CD4-positive, alpha-beta T cell treated with Interleukin-4 for 1 hour (primary cell): ENCODE results near the gene GPR83.
"Not testable (repeated sequence)": the region's sequence is repeated elsewhere in the genome, so short reads cannot be mapped to it uniquely, and the experiment has no call there.

Experiments
- DNase-seq, 2 donors: peaks; one replicate each; pipeline ENCODE4 v3.0.0-alpha.2; 2020 to 2022

The GPR83 gene

GRCh38 chr11:94400839-94401772 is at the start of gene GPR83:
TSS of gene GPR83 (minus strand) at chr11:94401419. CDS start at chr11:94401247, 172 bp downstream.
- DNase-seq = no peak

GRCh38 chr11:94450048-94450447 is 48.8 kb upstream of the GPR83 start:
- no peak for DNase-seq

- no peak for DNase-seq
Observed at GRCh38 chr11:94449437-94449836, 48.2 kb upstream of the GPR83 start.

GRCh38 chr11:94449029-94449428 is 47.8 kb upstream of the GPR83 start:
- no peak for DNase-seq

- no peak for DNase-seq
Observed at GRCh38 chr11:94447149-94447548, 45.9 kb upstream of the GPR83 start.

GRCh38 chr11:94445641-94446040 is 44.4 kb upstream of the GPR83 start:
- no peak for DNase-seq

GRCh38 chr11:94433049-94433448 is 31.8 kb upstream of the GPR83 start:
- DNase-seq = no peak

GRCh38 chr11:94424662-94425061 is 23.4 kb upstream of the GPR83 start:
- no peak for DNase-seq

GRCh38 chr11:94424011-94424410 is 22.8 kb upstream of the GPR83 start:
- DNase-seq = no peak

- DNase-seq = no peak
Observed at GRCh38 chr11:94423507-94423906, 22.3 kb upstream of the GPR83 start.

GRCh38 chr11:94418123-94418765 is 17.0 kb upstream of the GPR83 start:
- no peak for DNase-seq

- DNase-seq = no peak
Observed at GRCh38 chr11:94417386-94417987, 16.3 kb upstream of the GPR83 start.

- no peak for DNase-seq
Observed at GRCh38 chr11:94405062-94405833, 4.0 kb upstream of the GPR83 start.

GRCh38 chr11:94402355-94402754 is 1.1 kb upstream of the GPR83 start:
- DNase-seq = no peak

GRCh38 chr11:94401773-94402265 is 600 bp upstream of the GPR83 start:
- DNase-seq = no peak

- DNase-seq = no peak
Observed at GRCh38 chr11:94400457-94400838, 771 bp downstream of the GPR83 start.

- no peak for DNase-seq
Observed at GRCh38 chr11:94400050-94400449, 1.2 kb downstream of the GPR83 start.

GRCh38 chr11:94398101-94398500 is 3.1 kb downstream of the GPR83 start:
- no peak for DNase-seq

GRCh38 chr11:94396282-94396681 is 4.9 kb downstream of the GPR83 start:
- DNase-seq = no peak

- not testable (repeated sequence) for DNase-seq
Observed at GRCh38 chr11:94391937-94392336, 9.3 kb downstream of the GPR83 start.

- DNase-seq = no peak
Observed at GRCh38 chr11:94379613-94380012, 21.6 kb downstream of the GPR83 start.

GRCh38 chr11:94376841-94377240 is 24.4 kb downstream of the GPR83 start:
- no peak for DNase-seq

GRCh38 chr11:94370576-94370975 is 30.6 kb downstream of the GPR83 start:
- DNase-seq = not testable (repeated sequence)
